ENCODE measurements around the gene GMPPA.

Gene GMPPA

DNA sequence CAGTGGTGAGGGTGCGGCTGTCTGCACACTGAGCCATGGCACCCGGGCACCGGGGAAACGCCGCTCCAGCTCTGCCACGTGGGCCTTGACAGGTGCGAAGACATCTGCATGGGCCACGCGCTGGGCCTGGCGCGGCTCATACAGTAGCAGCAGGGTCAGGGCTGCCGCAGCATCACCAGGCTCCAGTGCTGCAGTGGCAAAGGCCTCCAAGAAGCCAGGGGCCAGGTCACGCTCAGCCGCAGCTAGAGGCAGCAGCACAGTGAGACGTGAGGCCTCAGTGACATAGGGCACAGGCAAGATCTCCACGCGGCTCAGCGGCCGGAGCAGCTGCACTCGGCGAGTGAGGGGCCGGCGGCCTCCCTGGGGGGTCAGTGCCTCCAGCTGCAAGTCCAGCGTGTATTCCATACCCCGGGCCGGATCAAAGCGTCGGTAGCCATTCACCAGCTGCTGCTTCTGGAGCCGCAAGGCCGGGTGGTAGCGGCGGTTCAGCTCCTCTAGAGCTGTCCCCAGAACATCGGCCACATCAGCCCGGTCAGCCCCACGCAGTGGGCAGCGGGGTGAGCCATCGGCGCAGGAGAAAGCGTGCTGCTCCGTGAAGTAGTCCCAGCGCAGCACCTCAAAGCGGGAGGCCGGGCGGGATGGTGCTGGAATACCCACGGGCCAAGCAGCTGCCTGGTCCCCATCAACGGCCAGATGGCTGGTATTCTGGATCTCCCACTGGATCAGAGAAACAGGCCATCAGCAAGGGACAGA lies 41.4 kb downstream of the GMPPA start:
- DNase-seq = no peak

DNA sequence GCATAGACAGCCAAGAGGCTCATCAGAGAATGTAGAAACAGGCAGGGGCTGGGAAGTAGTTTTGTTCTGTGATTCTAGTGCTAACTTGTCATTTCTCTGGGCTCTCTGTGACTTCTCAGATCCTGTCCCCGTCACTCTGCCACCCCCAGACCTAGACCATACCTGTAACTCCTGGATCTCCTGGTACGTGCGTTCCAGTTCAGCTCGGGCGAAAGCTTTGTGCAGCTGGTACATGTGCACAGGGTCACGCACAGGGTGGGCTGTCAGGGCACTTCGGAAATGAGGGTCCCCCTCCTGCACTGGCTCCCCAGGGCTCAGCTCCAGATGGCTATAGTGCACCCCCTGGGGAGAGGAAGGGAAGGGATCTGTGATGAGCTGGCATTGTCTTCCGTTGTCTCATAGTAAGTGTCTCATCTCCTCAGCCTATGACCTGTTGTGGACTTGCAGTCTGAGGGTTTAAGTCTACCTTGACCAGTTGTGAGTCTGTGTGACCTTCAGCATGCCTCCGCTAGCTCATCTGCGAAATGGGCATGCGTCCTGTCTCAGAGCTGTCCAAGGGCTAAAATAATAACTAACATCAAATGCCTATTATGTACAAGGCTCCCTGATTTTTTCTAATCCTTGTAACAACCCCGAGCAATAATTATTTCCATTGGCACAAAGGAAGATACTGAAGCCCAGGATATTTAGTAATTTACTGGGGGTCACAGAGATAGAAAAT lies 42.3 kb downstream of the GMPPA start:
- DNase-seq = no peak

DNA sequence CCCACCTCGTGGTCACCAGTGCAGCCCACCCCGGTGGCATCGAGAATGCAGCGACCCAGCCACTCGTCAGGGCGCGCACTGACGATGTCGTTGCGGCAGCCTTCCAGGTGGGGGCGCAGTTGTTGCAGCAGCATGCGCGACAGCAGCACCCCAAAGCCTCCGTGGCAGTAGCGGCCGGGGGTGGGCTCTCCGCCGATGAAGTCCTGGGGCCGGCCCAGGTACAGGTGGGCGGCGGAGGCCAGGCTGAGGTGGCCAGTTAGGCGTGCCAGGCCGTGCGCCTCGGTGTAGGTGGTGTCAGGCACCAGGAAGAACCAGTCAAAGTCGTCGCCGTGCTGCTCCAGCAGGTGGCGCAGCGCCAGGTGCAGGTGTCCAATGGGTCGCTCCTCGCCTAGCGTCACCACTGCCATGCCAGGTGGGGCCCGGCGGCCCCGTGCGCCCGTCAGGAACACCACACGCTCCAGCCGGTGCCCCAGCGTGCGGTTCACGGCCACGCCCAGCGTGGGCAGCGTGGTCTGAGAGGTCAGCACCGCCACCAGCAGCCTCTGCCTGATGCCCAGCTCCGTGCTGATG lies 43.0 kb downstream of the GMPPA start:
- DNase-seq = peak; percentile 98

DNA sequence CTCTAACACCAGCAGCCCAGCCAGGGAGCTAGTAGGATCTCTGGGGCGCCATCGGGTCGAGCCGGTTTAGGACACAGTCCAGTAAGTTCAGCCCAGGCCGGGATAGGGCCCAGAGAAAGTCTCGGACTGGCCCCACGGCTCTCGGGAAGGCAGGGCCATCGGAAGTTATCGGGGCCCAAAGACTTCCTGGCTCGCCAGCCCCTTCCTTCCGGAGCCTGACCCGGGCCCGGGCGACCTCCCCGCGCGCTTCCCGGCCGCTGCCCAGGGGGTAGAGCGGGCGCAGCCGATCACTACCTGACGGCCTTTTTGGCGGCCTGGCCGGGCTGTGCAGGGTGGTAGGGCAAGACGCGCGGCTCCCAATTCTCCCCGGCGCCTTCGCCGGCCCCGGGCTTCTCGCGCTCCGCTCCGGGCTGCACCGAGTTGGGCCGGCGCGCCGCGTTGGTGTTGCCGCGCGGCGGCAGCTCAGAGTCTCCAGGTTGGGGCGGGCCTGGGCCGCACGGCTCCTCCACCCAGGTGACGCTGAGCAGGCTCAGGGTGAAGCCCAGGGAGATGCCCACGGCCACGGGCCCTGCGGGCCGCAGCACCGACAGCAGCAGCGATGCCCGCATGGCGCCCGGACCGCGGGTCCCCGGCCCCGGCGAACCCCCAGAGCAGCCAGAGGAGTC lies 44.4 kb downstream of the GMPPA start:
- DNase-seq = peak; percentile 91

DNA sequence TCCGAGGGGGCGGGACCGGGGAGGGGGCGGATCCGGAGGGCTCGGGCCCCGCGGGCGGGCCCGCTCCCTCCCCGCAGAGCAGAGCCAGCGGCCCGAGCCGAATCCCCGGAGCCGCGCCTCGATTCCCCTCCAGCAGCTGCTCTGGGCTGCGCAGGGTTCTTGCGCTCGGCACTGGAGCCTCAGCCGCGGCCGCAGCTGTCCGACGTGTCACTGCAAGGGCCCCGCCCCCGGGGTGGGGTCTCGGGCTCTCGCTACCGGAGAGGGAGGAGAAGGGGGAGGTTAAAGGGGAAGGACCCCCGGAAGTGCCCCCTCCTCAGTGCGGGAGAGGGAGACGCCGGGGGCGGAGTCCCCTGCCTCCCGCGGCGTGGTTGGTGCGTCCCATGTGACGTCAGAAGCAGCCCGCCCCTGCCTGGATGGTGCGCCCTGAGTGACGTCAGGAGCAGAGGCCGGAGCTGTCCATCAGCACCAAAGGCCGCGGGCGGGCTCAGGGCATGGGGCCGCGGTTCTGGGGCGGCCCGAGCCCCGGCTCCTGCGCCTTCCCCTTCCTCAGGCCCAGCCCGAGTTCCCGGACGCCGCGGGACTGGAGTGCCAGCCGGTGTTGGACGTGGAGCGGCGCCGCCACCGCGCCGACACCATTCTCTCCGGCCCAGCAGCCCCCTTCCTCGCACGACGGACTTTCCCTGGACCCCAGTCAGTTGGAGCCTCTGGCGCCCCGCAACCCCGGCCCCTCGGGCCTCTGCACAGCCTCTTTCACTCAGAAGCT lies 45.1 kb downstream of the GMPPA start, which contains the start of the genes CHPF and TMEM198:
Gene CHPF (minus strand): TSS at position 214 of the 763 bp plus-strand sequence. CDS start 271 bp downstream, outside the sequence.
Gene TMEM198 (plus strand): TSS at position 433 of the 763 bp plus-strand sequence. CDS start 700 bp downstream, outside the sequence.
- DNase-seq = peak; percentile 98

DNA sequence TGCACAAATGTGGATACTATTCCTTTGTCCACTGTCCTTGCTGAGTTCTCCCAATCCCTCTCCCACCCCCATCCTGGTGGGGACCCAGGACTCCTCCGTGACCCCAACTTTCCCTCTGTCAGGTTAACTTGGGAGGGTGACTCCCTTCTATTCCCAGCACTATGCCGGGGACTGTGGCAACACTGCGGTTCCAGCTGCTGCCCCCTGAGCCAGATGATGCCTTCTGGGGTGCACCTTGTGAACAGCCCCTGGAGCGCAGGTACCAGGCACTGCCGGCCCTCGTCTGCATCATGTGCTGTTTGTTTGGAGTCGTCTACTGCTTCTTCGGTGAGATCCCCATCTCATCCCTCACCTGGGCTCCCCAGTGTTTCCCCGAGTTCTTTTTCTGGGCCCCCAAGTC lies 45.9 kb downstream of the GMPPA start:
- no peak for DNase-seq

DNA sequence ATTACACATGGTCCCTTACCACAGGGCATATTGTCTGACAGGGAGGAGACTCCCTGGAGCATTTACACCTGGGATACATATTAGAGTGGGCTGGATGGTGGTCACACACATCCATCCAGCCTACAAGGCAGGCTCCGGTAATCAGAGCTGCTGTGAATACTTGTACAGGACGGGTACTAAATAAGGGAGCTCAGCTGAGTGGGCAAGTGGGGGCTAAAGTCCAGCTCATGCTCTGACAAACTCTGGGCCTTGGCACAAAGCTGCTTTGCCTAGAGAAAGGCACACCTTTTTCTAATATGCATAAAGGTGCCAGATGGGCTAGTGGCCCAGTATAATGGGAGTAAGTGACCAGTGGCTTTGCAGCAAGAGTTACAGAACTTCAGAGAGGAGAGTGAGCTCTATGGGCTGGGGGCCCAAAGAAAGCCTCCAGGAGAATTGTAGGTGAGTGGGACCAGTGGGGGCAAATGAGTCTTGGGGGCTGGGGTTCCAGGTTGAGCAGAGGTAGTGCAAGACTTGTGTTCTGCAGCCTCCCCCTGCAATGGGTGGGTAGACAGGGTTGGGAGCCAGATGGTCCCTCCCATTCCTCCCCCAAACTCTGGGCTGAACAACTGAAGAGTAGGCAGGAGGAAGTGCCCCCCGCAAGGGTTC lies 46.7 kb downstream of the GMPPA start:
- DNase-seq = no peak

DNA sequence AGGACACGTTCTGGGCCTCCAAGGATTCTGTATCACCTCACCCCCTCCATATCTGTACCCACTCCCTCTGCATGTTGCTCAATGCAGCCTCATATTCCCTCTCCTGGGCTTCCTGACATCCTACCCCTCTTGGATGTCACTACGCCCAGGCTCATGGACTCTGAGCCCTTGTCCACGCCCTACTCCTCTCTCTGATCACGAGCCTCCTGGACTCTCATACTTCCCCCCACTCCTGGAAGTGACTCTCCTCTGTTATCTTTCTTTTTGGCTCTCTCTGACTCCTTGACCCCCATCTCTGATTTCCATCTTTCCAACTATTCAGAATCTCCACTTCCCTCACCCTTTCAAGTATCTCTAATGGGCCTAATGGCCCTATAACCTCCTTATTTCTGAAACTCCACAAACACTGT lies 47.3 kb downstream of the GMPPA start:
- DNase-seq = no peak

DNA sequence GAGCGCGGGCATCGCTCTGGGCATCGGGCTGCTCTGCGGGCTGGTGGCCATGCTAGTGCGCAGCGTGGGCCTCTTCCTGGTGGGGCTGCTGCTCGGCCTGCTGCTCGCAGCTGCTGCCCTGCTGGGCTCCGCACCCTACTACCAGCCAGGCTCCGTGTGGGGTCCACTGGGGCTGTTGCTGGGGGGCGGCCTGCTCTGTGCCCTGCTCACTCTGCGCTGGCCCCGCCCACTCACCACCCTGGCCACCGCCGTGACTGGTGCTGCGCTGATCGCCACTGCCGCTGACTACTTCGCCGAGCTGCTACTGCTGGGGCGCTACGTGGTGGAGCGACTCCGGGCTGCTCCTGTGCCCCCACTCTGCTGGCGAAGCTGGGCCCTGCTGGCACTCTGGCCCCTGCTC lies 48.9 kb downstream of the GMPPA start:
- DNase-seq = no peak

DNA sequence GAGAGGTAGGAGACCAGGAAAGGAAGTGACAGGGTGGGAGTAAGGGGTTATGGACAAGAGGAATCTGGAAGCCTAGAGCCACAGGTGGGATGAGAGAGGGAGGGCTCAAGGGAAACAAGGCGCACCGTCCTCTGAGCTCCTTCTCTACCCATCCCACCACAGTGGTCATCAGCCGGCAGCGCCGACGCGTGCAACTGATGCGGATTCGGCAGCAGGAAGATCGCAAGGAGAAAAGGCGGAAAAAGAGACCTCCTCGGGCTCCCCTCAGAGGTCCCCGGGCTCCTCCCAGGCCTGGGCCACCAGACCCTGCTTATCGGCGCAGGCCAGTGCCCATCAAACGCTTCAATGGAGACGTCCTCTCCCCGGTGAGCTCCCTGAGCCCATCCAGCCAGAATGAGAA lies 50.3 kb downstream of the GMPPA start:
- no peak for DNase-seq

DNA sequence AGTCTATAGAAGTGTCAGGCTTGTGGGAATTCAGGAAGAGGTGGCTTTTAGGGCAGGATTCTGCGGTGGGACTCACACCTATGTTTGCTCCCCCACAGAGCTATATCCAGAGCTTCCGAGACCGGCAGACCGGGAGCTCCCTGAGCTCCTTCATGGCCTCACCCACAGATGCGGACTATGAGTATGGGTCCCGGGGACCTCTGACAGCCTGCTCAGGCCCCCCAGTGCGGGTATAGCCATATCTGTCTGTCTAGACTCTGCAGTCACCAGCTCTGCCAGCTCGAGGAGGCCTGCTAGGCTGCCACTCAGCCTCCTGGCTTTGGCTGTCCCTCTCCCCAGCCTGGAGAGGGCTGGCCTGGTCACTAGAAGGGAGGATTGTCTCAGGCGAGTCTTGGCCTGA lies 50.9 kb downstream of the GMPPA start:
- DNase-seq = no peak

DNA sequence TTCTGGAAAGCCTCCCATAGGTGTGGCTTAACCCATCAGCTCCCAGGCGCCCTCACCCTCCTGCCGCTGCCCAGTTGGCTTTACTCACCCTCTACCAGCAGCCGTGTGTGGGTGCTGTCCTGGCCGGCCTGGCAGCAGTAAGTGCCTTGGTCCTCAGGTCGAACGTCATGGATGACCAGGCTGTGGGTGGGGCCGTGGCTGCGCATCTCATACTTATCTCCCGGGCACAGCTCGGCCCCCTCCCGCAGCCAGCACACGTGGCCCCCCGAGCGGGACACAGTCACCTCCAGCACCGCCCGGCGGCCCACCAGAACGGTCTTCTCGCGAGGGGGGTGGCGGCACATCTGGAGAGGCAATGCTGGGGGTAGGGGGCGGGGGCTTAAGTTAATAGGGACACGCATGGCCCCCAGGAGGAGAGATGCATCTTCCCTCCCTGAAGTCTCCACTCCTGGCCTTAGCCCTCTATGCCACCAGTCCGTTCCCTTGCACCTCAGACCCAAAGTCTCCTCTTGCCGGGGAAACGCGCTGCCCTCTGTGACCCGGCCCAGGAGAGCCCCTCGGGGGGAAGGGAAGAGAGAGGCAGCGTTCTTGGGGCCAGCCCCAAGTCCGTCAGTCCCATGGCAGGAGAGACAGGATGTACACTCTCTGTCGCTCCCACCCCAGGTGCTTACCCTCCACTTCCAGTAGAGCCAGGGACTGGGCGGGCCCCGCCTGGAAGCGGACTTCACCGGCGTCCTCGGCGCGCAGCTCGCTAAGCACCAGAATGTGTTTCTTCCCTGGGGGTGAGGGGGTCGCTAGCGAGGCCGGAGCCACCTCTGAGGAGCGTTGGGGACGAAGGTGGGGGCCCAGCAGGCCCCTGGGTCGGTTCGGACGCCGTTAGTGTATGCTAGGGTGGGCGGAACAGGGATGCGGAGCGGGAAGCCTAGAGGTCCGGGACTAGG lies 53.0 kb downstream of the GMPPA start:
- DNase-seq = peak; percentile 81

DNA sequence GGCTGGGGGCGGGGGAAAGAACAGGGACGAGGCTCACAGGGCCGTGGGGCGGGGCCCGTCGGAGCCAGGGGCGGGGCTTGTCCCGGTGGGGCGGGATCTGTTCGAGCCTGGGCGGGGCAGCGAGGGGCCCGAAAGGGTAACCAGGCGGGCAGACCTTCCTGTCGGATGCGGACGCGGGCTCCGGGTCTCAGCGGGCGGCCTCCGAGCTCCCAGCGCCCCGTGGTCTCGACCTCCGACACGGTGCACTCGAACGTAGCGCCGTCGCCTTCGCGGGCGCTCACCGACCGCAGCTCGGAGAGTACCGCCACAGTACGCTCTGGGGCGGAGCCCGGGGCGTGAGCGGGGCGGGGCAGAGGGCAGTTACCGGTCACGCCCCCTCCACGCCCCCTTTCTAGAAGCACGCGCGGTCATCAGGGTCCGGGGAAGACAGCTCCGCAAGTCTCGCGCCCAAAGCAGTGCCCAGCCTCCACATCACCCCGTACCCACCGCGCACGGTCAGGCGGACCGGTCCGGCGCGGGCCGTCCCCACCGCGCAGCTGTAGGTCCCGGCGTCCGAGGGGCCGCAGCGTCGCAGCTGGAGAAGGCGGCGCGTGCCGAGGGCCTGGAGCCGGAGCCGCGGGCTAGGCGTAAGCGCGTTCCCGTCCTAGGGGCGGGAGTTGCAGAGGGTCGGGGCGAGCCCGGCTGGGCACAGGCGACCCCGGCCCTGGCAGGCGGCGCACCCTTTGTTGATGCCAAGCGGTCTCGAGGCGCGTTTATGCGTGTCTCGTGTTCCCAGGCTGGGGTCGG lies 53.9 kb downstream of the GMPPA start:
- DNase-seq = peak; percentile 99

DNA sequence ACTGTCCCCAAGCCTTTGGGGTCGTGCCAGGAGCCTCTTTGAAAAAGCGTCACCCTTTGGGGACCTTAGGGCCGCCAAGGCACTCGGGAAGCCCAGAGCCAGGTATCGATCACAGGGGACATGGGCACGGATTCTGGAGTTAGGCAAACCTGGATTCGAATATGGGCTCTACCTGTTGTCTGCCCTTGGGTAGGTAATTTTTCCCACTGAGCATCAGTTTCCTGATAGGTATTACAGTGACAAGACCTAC lies 54.4 kb downstream of the GMPPA start:
- no peak for DNase-seq

DNA sequence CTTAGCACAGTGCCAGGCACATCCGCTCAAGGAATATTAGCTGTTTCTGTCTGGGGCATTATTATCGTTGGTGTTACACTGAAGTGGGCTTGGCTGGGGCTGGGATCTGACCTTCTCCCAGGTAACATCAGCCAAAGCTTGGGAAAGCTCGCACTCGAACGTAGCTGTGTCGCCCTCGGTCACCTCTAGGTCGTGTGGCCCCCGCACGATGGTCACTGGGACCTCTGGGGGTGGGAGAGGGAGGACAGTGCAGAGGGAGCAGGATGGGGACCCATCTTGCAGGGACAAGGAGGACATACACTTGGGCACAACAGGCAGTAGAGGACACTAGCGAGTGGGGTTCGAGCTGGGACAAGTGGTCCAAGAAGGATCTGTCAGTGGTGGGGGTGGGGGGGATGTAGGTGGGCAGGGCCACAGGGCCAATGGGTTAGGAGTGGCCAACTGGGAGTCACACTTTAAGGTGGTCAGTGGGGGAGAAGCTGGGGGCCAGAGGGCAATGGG lies 54.8 kb downstream of the GMPPA start:
- DNase-seq = no peak

DNA sequence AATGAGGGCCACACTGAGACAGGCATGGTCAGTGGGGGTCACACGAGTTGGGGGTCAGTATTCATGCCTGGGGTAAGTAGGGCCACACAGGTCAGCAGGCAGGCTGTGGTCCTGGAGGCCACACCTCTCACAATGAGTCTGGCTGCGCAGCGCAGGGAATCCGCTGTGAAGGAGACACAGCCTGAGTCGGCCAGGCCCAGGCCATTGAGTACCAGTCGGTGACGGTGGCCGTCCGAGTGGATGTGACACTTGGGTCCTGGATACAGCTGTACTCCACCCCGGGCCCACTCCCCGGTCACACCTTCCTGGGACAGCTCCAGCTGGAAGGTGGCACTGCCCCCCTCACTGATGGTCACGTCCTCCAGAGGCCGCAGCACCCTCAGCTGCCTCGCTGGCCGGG lies 55.7 kb downstream of the GMPPA start:
- DNase-seq = no peak

DNA sequence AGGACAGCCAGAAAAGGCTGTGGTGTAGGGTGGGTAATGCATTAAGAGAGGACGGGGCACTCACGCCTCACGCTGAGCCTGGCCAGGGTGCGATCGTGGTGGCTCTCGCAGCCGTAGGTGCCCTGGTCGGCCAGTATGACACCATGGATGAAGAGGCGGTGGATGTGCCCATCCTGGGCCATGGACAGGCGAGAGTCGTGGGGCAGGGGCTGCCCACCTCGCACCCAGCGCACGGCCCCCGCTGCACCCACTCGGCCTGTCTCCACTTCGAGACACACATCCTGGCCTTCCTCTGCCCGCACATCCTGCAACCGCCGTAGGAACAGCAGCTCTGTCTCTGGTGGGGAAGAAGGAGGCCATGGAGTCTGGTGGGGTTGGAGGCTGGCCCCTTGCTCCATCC lies 57.3 kb downstream of the GMPPA start:
- DNase-seq = no peak

DNA sequence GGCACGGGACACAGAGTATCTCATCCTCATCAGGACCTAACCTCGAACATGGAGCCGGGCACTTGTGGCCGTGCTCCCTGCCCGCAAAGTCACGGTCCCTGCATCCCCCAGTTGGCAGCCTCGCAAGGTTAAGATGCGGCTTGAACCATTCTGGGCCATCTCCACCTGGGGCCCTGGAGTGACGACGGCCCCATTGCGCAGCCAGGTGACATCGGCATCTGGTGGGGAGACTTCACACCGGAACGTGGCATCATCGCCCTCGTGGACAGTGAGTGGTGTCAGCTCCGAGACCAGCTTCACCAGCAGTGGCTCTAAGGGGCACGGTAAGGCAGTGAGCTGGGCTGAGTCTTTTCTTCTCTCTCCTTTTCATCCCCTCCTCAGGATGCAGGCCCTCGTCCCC lies 57.7 kb downstream of the GMPPA start:
- DNase-seq = no peak
